Cardiac muscle cell (in vitro differentiated cells and primary cell): ENCODE results near the gene DCK. TPM values are rescaled to one million over a fixed set of nuclear protein-coding genes. Genes with fewer than 3 reads are reported as not detected.
"Not testable (repeated sequence)": the region's sequence is repeated elsewhere in the genome, so short reads cannot be mapped to it uniquely, and the experiment has no call there.

Source experiments
- DNase-seq, 2 donors: peaks; one replicate each; pipeline versions ENCODE4 v3.0.0 to v3.0.0-alpha.2; 2010 to 2017; ENCODE audit warnings: low read depth in 1 of 2, low spot score in 1 of 2
- H3K27ac ChIP-seq: fragments of 200-600 bp; sonication (generic); 2 replicates; pipeline ENCODE4 v1.5.1; 2016
- H3K27me3 ChIP-seq: fragments of 200-600 bp; sonication (generic); 2 replicates; pipeline ENCODE4 v1.6.0; 2016; ENCODE audit warnings: control low read depth
- H3K36me3 ChIP-seq: fragments of 200-600 bp; sonication (generic); 2 replicates; pipeline ENCODE4 v1.5.1; 2016; ENCODE audit warnings: control low read depth
- H3K4me1 ChIP-seq: fragments of 200-600 bp; sonication (generic); 2 replicates; pipeline ENCODE4 v1.8.1; 2017; ENCODE audit warnings: low read depth, mild to moderate bottlenecking, mixed run types
- H3K4me3 ChIP-seq: fragments of 200-600 bp; sonication (generic); 2 replicates; pipeline ENCODE4 v1.5.1; 2016; ENCODE audit warnings: mild to moderate bottlenecking
- H3K9me3 ChIP-seq: fragments of 200-600 bp; sonication (generic); 2 replicates; pipeline ENCODE4 v1.5.1; 2017; ENCODE audit warnings: low read depth, mild to moderate bottlenecking, control low read depth
- CTCF ChIP-seq: IDR thresholded peaks from 2 replicates; pipeline ENCODE4 v1.5.1; 2012; ENCODE audit warnings: low read depth, mild to moderate bottlenecking, low read length
- polyA plus RNA-seq: library from polyadenylated mRNA; unstranded; fragments of >200 nt; fragmentation: Nextera tagmentation; extraction: Ambion mirVana; gene quantifications from 2 replicates; pipeline ENCODE4 v1.2.1, GENCODE V29; 2016
- total RNA-seq: library from RNA; depleted of rRNA; stranded (reverse); fragments of >200 nt; gene quantifications from 2 replicates; pipeline ENCODE4 v1.2.3, GENCODE V29; 2016

DCK gene
- total and polyA plus RNA-seq, 2 experiments from 2014 or later = 10.1 to 13.1 TPM

GRCh38 chr4:70997546-70997945 lies 4.1 kb downstream of the DCK start:
- Histone ChIP-seq H3K4me1 (no peaks in the 10 kb centered on the region), H3K27me3 (no peaks in the 10 kb centered on the region), H3K36me3 (no peaks in the 10 kb centered on the region), H3K27ac (no peak overlapping the region), H3K9me3 (no peaks in the 10 kb centered on the region), H3K4me3 (no peak overlapping the region)
- no peak for DNase-seq
- TF ChIP-seq CTCF = no peak

GRCh38 chr4:70999639-71000038 lies 6.2 kb downstream of the DCK start:
- not testable (repeated sequence) for H3K36me3 ChIP-seq, H3K9me3 ChIP-seq, H3K27ac ChIP-seq, DNase-seq, H3K4me3 ChIP-seq, H3K27me3 ChIP-seq, H3K4me1 ChIP-seq

DNA sequence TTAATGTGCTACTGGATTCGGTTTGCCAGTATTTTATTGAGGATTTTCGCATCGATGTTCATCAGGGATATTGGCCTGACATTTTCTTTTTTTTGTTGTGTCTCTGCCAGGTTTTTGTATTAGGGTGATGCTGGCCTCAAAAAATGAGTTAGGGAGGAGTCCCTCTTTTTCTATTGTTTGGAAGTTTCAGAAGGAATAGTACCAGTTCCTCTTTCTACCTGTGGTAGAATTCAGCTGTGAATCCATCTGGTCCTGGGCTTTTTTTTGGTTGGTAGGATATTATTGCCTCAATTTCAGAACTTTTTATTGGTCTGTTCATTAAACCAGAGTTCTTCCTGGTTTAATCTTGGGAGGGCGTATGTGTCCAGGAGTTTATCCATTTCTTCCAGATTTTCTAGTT lies 7.9 kb downstream of the DCK start:
- not testable (repeated sequence) for H3K27me3 ChIP-seq, H3K27ac ChIP-seq, DNase-seq, H3K4me1 ChIP-seq, H3K36me3 ChIP-seq, H3K4me3 ChIP-seq, H3K9me3 ChIP-seq

- no peak overlapping the region for H3K4me3 ChIP-seq
- peak in 1 of 2 donors; percentile 62 for DNase-seq
- no peak for TF ChIP-seq CTCF
- no peak overlapping the region for H3K27ac ChIP-seq
- no peaks in the 10 kb centered on the region for H3K9me3 ChIP-seq
- no peaks in the 10 kb centered on the region for H3K27me3 ChIP-seq
- H3K36me3 ChIP-seq = no peaks in the 10 kb centered on the region
- H3K4me1 ChIP-seq = no peaks in the 10 kb centered on the region
These were observed 10.9 kb downstream of the DCK start for GRCh38 chr4:71004281-71004851.

GRCh38 chr4:71005025-71005424 lies 11.6 kb downstream of the DCK start:
- H3K36me3 ChIP-seq, H3K4me3 ChIP-seq, H3K27me3 ChIP-seq, DNase-seq, H3K9me3 ChIP-seq, H3K27ac ChIP-seq, H3K4me1 ChIP-seq: not testable (repeated sequence)

- Histone ChIP-seq H3K36me3 (no peaks in the 10 kb centered on the region), H3K4me1 (peaks cover 6% of the 10 kb centered on the region), H3K4me3 (no peak overlapping the region), H3K27ac (no peak overlapping the region), H3K27me3 (no peaks in the 10 kb centered on the region), H3K9me3 (no peaks in the 10 kb centered on the region)
- no peak for DNase-seq
- TF ChIP-seq CTCF = no peak
These were observed 12.9 kb downstream of the DCK start for GRCh38 chr4:71006203-71006907.

- no peak overlapping the region for H3K27ac ChIP-seq
- TF ChIP-seq CTCF = no peak
- H3K9me3 ChIP-seq = no peaks in the 10 kb centered on the region
- no peak for DNase-seq
- H3K36me3 ChIP-seq = no peaks in the 10 kb centered on the region
- H3K4me3 ChIP-seq = no peak overlapping the region
- no peaks in the 10 kb centered on the region for H3K27me3 ChIP-seq
- H3K4me1 ChIP-seq = peaks cover 6% of the 10 kb centered on the region
These were observed 14.7 kb downstream of the DCK start for GRCh38 chr4:71008196-71008595.
